Transverse colon (tissue), 4 donors: Measurements from ENCODE around the gene ARMC2. TPM values are rescaled to one million over a fixed set of nuclear protein-coding genes. Genes with fewer than 3 reads are reported as not detected.
A peak's percentile ranks its signal among the peaks of the same experiment; 100 is the strongest.

ENCODE experiments used
- DNase-seq: peaks from one replicate; pipeline ENCODE4 v3.0.0-alpha.2; 2019
- H3K27ac ChIP-seq, 4 donors: fragments of 200-600 bp; sonication (generic); 2 replicates each; pipeline ENCODE4 v1.5.1; 2016 to 2018; ENCODE audit warnings: inconsistent platforms in 4 of 4
- H3K27me3 ChIP-seq: fragments of 200-600 bp; sonication (generic); 2 replicates; pipeline ENCODE4 v1.5.1; 2017; ENCODE audit warnings: inconsistent platforms
- H3K36me3 ChIP-seq, 4 donors: fragments of 200-600 bp; sonication (generic); 2 replicates each; pipeline ENCODE4 v1.5.1; 2017 to 2019; ENCODE audit warnings: inconsistent platforms in 4 of 4
- H3K4me1 ChIP-seq, 4 donors: fragments of 200-600 bp; sonication (generic); 2 replicates each; pipeline ENCODE4 v1.5.1; 2017 to 2020; ENCODE audit warnings: inconsistent platforms in 4 of 4
- H3K4me3 ChIP-seq, 4 donors: fragments of 200-600 bp; sonication (generic); 1 replicate in 1 of 4; 2 replicates in 3 of 4; pipeline versions ENCODE4 v1.5.1 to v1.6.1; 2017 to 2019; ENCODE audit warnings: inconsistent platforms in 4 of 4
- H3K9me3 ChIP-seq, 2 donors: fragments of 200-600 bp; sonication (generic); 2 replicates each; pipeline ENCODE4 v1.5.1; 2017 to 2019; ENCODE audit warnings: inconsistent platforms in 2 of 2
- CTCF ChIP-seq, 5 experiments: fragments of 200-600 bp in 3 of 5; fragments of 450-650 bp in 2 of 5; sonication (generic) in 3 of 5; IDR thresholded peaks; 1 replicate in 2 of 5; 2 replicates in 3 of 5; pipeline ENCODE4 v1.5.1; 2016 to 2017; ENCODE audit warnings: antibody characterized with exemption in 5 of 5, inconsistent platforms in 3 of 5, mild to moderate bottlenecking in 2 of 5, moderate library complexity in 1 of 5
- EP300 ChIP-seq: sonication (generic); formaldehyde crosslinking; IDR thresholded peaks from one replicate; pipeline ENCODE4 v1.6.1; 2017; ENCODE audit warnings: antibody characterized with exemption, low read depth
- POLR2A ChIP-seq: fragments of 450-650 bp; IDR thresholded peaks from one replicate; pipeline ENCODE4 v1.6.1; 2016; ENCODE audit warnings: antibody characterized with exemption, mild to moderate bottlenecking, moderate library complexity
- POLR2AphosphoS5 ChIP-seq, 3 donors: sonication (generic); formaldehyde crosslinking; IDR thresholded peaks; one replicate each; pipeline ENCODE4 v1.6.1; 2016; ENCODE audit warnings: antibody characterized with exemption in 3 of 3
- WGBS, 2 donors: methylation state at CpG; one replicate each; pipeline ENCODE4 v1.1.5; 2018; ENCODE audit warnings: low coverage in 1 of 2; 5-methylcytosine and 5-hydroxymethylcytosine counted together
- in situ Hi-C, 4 donors: fragments of 200-750 bp; cut with MboI; loops; one replicate each; pipeline versions ENCODE4 v1.15.0 to v1.15.1; 2017; ENCODE audit warnings: low sequenced_read_pairs in 3 of 4, low pct_ligation_motif_present in 1 of 4, low pct_unique_long_range_greater_than_20kb in 1 of 4
- intact Hi-C: fragments of 100-400 bp; cut with DNase I; formaldehyde crosslinking; loops from one replicate; pipeline ENCODE4 v1.15.1; 2023; ENCODE audit warnings: low total_unique reads
- total RNA-seq, 4 donors: library from RNA; depleted of rRNA; stranded (reverse); fragments of >200 nt; gene quantifications; one replicate each; pipeline ENCODE4 v1.1.0, GENCODE V29; 2016

Gene ARMC2
- total RNA-seq, 4 donors from 2014 or later, result 2.0 to 7.5 (median 3.0) TPM

GRCh38 chr6:108832738-108833137, 15.5 kb upstream of the ARMC2 start:
- Histone ChIP-seq H3K27ac (no peak overlapping the region), H3K4me3 (no peak overlapping the region), H3K36me3 (no peaks in the 10 kb centered on the region), H3K9me3 (no peaks in the 10 kb centered on the region), H3K27me3 (no peaks in the 10 kb centered on the region), H3K4me1 (peaks cover 0 to 3% (median 0%) of the 10 kb centered on the region in 4 donors)
- 96 to 100% methylated on average over 1 to 8 of the region's 8 CpGs for WGBS, 2 donors
- DNase-seq, result no peak
- in situ Hi-C loops (loop anchor here in 3 of 4 donors (10.0 to 25.0 kb wide), 4 partner anchors 230 to 298 kb away; no protein-coding TSS in a partner anchor), intact Hi-C loops (loop anchor here (5.0 kb wide), 1 partner anchor 50 kb away; no protein-coding TSS in a partner anchor)
- no peak for TF ChIP-seq POLR2A
- no peak for TF ChIP-seq POLR2AphosphoS5 (IDR thresholded peaks at IDR 0.05)
- no peak for TF ChIP-seq EP300
- TF ChIP-seq CTCF (IDR thresholded peaks at IDR 0.05), result no peak

- Histone ChIP-seq H3K4me1 (peaks cover 0 to 8% (median 0%) of the 10 kb centered on the region in 4 donors), H3K27ac (no peak overlapping the region), H3K4me3 (no peak overlapping the region), H3K9me3 (no peaks in the 10 kb centered on the region), H3K27me3 (no peaks in the 10 kb centered on the region), H3K36me3 (no peaks in the 10 kb centered on the region)
- WGBS, 2 donors, result 49 to 56% methylated on average over 3 to 4 of the region's 4 CpGs
- TF ChIP-seq POLR2AphosphoS5 (IDR thresholded peaks at IDR 0.05) (peak in 2 of 3 donors; percentile 19 to 44), EP300 (no peak), CTCF (IDR thresholded peaks at IDR 0.05) (peak; percentile 91 to 97 (median 96))
- peak; percentile 92 for DNase-seq
- intact Hi-C loops, result loop anchor here (5.0 kb wide), 1 partner anchor 293 kb away; no protein-coding TSS in a partner anchor
- in situ Hi-C loops, result loop anchor here in 3 of 4 donors (5.0 to 25.0 kb wide), 5 partner anchors 57 to 301 kb away; no protein-coding TSS in a partner anchor
Measured at GRCh38 chr6:108835218-108835850, 12.9 kb upstream of the ARMC2 start.

GRCh38 chr6:108836061-108836460, 12.2 kb upstream of the ARMC2 start:
- Histone ChIP-seq H3K36me3 (no peaks in the 10 kb centered on the region), H3K9me3 (no peaks in the 10 kb centered on the region), H3K4me3 (no peak overlapping the region), H3K4me1 (peaks cover 0 to 8% (median 0%) of the 10 kb centered on the region in 4 donors), H3K27me3 (no peaks in the 10 kb centered on the region), H3K27ac (no peak overlapping the region)
- intact Hi-C loops (loop anchor here (5.0 kb wide), 1 partner anchor 294 kb away; no protein-coding TSS in a partner anchor), in situ Hi-C loops (loop anchor here in 3 of 4 donors (5.0 to 25.0 kb wide), 5 partner anchors 56 to 301 kb away; no protein-coding TSS in a partner anchor)
- WGBS, 2 donors, result 56 to 86% methylated on average over 3 of the region's 3 CpGs
- no peak for DNase-seq
- TF ChIP-seq EP300 (no peak), POLR2A (no peak), POLR2AphosphoS5 (IDR thresholded peaks at IDR 0.05) (no peak), CTCF (IDR thresholded peaks at IDR 0.05) (no peak)

GRCh38 chr6:108837236-108837971, 10.8 kb upstream of the ARMC2 start:
- H3K27ac ChIP-seq, result no peak overlapping the region
- H3K9me3 ChIP-seq, result no peaks in the 10 kb centered on the region
- no peaks in the 10 kb centered on the region for H3K36me3 ChIP-seq
- 70 to 73% methylated on average over 4 of the region's 4 CpGs for whole genome bisulfite sequencing, 2 donors
- intact Hi-C loops (loop anchor here (5.0 kb wide), 1 partner anchor 295 kb away; no protein-coding TSS in a partner anchor), in situ Hi-C loops (loop anchor here in 3 of 4 donors (5.0 to 25.0 kb wide), 5 partner anchors 55 to 303 kb away; no protein-coding TSS in a partner anchor)
- TF ChIP-seq POLR2AphosphoS5 (IDR thresholded peaks at IDR 0.05) (no peak), EP300 (no peak), POLR2A (no peak), CTCF (IDR thresholded peaks at IDR 0.05) (no peak)
- no peaks in the 10 kb centered on the region for H3K27me3 ChIP-seq
- H3K4me1 ChIP-seq, result peaks cover 0 to 8% (median 0%) of the 10 kb centered on the region in 4 donors
- no peak overlapping the region for H3K4me3 ChIP-seq
- DNase-seq, result no peak
